SK-MEL-5 (cell line): ENCODE results near the gene RALGAPA2. TPM values are rescaled to one million over a fixed set of nuclear protein-coding genes. Genes with fewer than 3 reads are reported as not detected.

ENCODE experiments used
- DNase-seq: peaks from one replicate; pipeline ENCODE4 v3.0.0-alpha.2; 2016; ENCODE audit warnings: low read depth, low spot score
- in situ Hi-C: cut with HindIII; loops from 2 replicates; pipeline ENCODE4 v1.10.0; 2016; ENCODE audit warnings: low sequenced_read_pairs, high pct_unique_total_duplicates, low pct_unique_long_range_greater_than_20kb
- total RNA-seq: library from RNA; depleted of rRNA; stranded (reverse); fragments of >200 nt; shearing (Covaris generic); gene quantifications from 2 replicates; pipeline ENCODE4 v1.2.3, GENCODE V29; 2014

Gene RALGAPA2
- total RNA-seq, 1 experiment from 2014 or later, result 9.3 TPM

GRCh38 chr20:20663841-20664240 is 48.6 kb downstream of the RALGAPA2 start:
- DNase-seq, result peak; percentile 51
- in situ Hi-C loops, result no loop called here

GRCh38 chr20:20658871-20659431 is 53.5 kb downstream of the RALGAPA2 start:
- no peak for DNase-seq
- in situ Hi-C loops, result no loop called here

DNA sequence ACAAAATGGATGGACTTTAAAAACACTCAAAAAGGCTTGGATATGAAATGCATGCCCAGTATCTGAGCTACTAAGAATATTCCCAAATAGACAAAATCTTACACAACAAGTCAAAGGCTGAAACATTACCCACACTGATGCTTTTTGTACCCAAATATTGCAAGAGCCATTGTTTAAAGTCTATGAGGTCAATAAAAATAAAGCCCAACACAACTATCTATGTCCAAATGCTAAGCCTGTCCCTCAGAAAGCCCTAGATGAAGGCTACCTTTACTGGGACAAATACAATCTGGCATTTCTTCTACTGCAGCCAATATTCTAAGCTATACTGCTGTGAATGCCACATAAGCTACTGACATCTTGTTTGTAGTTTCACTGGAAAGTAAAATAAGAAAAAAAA is 54.3 kb downstream of the RALGAPA2 start:
- in situ Hi-C loops, result no loop called here
- DNase-seq, result no peak

- in situ Hi-C loops, result no loop called here
- no peak for DNase-seq
These were observed 55.4 kb downstream of the RALGAPA2 start for GRCh38 chr20:20657092-20657491.

- in situ Hi-C loops, result no loop called here
- DNase-seq, result no peak
These were observed 56.6 kb downstream of the RALGAPA2 start for GRCh38 chr20:20655883-20656282.

- DNase-seq, result no peak
- in situ Hi-C loops, result no loop called here
These were observed 62.5 kb downstream of the RALGAPA2 start for GRCh38 chr20:20649945-20650344.

DNA sequence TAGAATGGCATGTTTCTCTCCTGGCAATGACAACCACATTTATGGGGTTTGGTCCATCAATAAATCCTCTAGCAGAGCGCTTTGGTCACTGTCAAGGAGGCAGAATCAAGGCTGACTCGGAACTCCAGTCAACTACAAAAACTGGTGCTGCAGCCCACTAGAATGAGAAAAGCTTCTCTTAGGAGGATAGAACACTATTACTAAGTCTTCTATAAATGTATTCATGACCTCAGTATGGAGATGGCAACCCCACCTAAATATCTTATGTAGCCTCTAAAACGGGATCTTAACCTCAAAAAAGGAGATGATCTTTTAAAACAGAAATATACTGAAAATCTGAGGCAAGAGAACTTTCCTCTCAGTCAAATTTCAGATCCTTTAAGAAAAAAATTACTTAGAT is 68.5 kb downstream of the RALGAPA2 start:
- in situ Hi-C loops, result no loop called here
- DNase-seq, result no peak

GRCh38 chr20:20641783-20642182 is 70.7 kb downstream of the RALGAPA2 start:
- in situ Hi-C loops, result no loop called here
- DNase-seq, result no peak

DNA sequence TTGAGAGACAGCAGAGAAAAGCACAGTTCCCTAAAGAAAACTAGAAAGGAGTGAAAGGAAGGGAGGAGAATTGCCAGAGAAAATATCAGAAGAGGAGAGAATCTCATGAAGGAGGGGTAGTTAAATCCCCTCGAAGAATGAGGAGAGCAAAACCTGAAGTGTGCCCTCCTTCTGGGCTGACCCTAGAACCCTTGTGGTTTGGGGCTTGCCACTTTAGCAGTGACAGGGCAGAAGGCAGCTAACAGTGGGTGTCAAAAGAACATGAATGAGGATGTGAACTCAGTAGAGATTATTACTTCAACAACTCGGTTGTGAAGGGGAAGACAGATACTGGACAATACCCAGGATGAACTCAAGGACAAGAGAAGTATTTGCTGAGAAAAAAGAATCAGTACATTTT is 73.6 kb downstream of the RALGAPA2 start:
- in situ Hi-C loops, result no loop called here
- no peak for DNase-seq

GRCh38 chr20:20637998-20638725 is 74.3 kb downstream of the RALGAPA2 start:
- in situ Hi-C loops, result no loop called here
- no peak for DNase-seq

DNA sequence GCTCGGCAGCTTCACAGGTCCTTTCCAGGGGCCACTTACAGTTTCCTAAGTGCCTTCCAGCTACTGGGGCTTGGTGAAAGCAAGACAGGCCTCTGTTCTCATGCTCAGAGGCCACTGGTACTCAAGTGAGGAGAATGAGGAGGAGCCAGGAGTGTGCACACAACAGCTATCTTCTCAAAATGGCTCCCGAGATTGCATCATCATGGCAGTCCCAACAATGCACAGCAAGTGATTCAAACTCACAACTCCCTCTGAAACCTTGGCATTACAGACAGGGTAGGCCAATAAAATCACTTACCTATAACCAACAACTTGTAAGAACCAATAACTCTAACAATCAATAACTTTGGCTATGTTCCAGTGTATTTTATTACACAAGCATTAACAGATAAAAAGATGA is 77.4 kb downstream of the RALGAPA2 start:
- DNase-seq, result no peak
- in situ Hi-C loops, result no loop called here

GRCh38 chr20:20632644-20633043 is 79.8 kb downstream of the RALGAPA2 start:
- no peak for DNase-seq
- in situ Hi-C loops, result no loop called here

DNA sequence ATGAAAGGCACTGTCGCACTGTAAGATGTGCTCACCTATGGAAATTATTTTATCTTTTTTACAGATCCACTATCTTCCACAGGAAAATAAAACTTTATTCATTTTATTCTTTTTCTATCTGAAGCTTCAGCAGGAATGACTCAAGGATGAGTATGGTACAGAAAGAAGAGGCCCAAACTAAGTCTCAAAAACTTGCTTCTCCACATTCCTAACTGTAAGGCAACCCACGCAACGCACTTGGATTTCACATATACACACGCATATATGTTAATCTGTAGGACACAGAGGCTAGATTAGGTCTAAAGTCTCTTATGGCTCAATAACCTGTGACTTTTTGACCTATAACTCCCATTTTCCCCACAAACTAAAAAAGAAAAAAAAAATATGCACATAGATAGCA is 81.9 kb downstream of the RALGAPA2 start:
- no peak for DNase-seq
- in situ Hi-C loops, result no loop called here

DNA sequence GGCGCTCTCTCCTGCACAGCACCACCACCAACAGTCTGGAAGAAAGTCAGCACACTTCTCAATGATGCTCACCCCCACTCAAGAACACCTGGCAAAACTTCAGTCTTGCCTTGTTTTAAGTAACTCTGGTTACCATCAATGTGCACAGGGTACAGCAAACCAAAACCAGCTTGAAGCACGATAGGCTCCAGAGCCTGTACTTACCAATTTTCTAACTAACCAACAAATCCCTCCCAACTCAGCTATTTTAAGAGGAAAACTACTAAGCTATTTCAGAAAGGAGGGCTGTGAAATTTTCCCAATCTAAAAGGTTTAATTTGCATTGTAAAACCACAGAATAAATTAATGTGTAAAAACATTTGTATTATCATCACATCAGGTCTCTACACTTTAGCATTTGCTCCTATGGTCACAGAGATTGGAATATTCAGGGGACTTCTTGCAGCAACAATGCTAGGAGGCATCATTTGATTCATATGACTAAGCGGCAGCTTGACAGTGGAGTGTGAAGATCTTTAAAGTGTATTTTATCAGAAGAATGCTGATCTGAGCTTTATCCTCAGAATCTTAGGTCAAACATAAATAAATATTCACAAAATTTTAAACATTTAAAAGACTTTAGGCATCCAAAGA is 82.8 kb downstream of the RALGAPA2 start:
- DNase-seq, result no peak
- in situ Hi-C loops, result no loop called here

GRCh38 chr20:20628314-20628713 is 84.1 kb downstream of the RALGAPA2 start:
- in situ Hi-C loops, result no loop called here
- no peak for DNase-seq

- no peak for DNase-seq
- in situ Hi-C loops, result no loop called here
These were observed 85.0 kb downstream of the RALGAPA2 start for GRCh38 chr20:20627471-20627870.

DNA sequence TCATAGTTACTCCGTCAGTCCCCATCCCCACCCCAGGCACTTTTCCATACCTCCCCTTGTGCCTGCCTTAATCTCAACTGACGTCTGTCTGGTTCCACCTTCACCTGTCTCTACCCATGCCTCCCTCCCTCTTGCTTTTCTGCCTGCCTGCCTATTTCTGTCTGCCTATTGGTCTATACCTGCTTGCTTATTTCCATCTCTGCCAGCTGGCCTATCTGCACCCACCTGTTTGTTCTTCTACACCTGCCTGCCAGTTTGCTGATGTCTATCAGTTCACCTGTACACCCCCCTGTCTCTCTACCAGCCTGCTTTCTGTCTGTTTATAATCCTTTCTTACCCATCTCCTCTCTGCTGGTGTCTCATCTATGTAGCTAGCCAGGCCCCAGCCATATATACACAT is 87.5 kb downstream of the RALGAPA2 start:
- in situ Hi-C loops, result no loop called here
- DNase-seq, result no peak

DNA sequence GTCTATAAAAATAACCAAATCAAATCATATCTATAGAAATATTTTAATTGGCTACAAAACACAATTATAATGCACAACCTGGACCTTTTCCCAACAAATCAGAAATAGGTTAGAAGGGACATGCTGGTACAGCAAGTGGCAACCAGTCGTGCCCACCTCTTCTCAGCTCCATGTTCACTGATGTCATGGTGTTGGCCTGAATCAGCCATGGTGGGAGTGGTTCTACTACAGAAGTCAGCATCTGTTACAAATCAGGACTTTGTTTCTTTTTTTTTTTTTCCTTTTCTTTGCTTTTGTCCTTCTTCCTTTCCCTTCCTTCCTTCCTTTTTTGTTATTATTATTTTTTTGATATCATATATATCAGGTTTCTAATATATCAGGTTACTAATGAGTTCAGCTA is 91.2 kb downstream of the RALGAPA2 start:
- DNase-seq, result no peak
- in situ Hi-C loops, result no loop called here

DNA sequence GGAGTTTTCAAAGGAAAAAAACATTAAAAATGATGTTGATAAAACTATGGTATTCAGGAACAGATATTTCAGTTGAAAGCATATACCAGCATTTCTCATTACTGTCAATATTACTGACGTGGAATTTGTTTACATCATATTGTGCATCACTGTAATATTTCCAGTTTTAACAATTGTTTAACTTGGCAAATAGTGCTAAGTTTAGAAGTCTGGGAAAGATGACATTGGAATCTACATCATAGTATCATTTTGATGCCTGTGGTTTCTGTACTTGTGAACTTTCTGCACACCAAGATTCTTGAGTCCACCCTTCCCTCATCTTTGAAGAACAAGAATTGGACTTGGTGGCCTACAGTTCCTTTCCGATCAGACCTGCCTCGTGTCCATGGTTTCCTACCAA is 98.1 kb downstream of the RALGAPA2 start:
- no peak for DNase-seq
- in situ Hi-C loops, result no loop called here
